Karpas-422 (cell line): ENCODE data around the gene HAVCR1. TPM values are rescaled to one million over a fixed set of nuclear protein-coding genes. Genes with fewer than 3 reads are reported as not detected.
"Not testable (repeated sequence)": the region's sequence is repeated elsewhere in the genome, so short reads cannot be mapped to it uniquely, and the experiment has no call there.

Source experiments
- DNase-seq: peaks from one replicate; pipeline ENCODE4 v3.0.0-alpha.2; 2015
- H2AFZ ChIP-seq: fragments of 200-600 bp; sonication (generic); 2 replicates; pipeline ENCODE4 v1.6.1; 2014; ENCODE audit warnings: antibody characterized with exemption, low read length, mixed read lengths
- H3K27ac ChIP-seq: fragments of 200-600 bp; sonication (generic); 2 replicates; pipeline ENCODE4 v1.5.1; 2014; ENCODE audit warnings: mild to moderate bottlenecking, low read length, moderate library complexity
- H3K27me3 ChIP-seq: fragments of 200-600 bp; sonication (generic); 2 replicates; pipeline ENCODE4 v1.6.1; 2014; ENCODE audit warnings: low read length, mixed read lengths
- H3K36me3 ChIP-seq: fragments of 200-600 bp; sonication (generic); 2 replicates; pipeline ENCODE4 v1.6.1; 2014; ENCODE audit warnings: low read length, mixed read lengths; ENCODE audit not compliant: insufficient read depth
- H3K4me1 ChIP-seq: fragments of 200-600 bp; sonication (generic); 2 replicates; pipeline ENCODE4 v1.6.1; 2014; ENCODE audit warnings: mild to moderate bottlenecking, low read length, mixed read lengths
- H3K4me2 ChIP-seq: fragments of 200-600 bp; sonication (generic); 2 replicates; pipeline ENCODE4 v1.6.1; 2014; ENCODE audit warnings: low read length, low read depth, mild to moderate bottlenecking; ENCODE audit not compliant: poor library complexity, severe bottlenecking
- H3K4me3 ChIP-seq: fragments of 200-600 bp; sonication (generic); 2 replicates; pipeline ENCODE4 v1.5.1; 2014; ENCODE audit warnings: mild to moderate bottlenecking, antibody characterized with exemption, low read length, mixed read lengths
- H3K79me2 ChIP-seq: fragments of 200-600 bp; sonication (generic); 2 replicates; pipeline ENCODE4 v1.6.1; 2014; ENCODE audit warnings: mild to moderate bottlenecking, low read length, mixed read lengths
- H3K9ac ChIP-seq: fragments of 200-600 bp; sonication (generic); 2 replicates; pipeline ENCODE4 v1.6.0; 2014; ENCODE audit warnings: low read length
- H3K9me2 ChIP-seq: fragments of 200-600 bp; sonication (generic), shearing (Covaris generic); replicated peaks from 2 replicates; pipeline ENCODE4 v1.6.0; 2014; ENCODE audit warnings: mild to moderate bottlenecking, low read length, moderate library complexity; ENCODE audit not compliant: insufficient read depth
- H3K9me3 ChIP-seq: fragments of 300-700, 200-600 bp; sonication (generic); 2 replicates; pipeline ENCODE4 v1.6.1; 2014; ENCODE audit warnings: low read length, mixed read lengths
- H4K20me1 ChIP-seq: fragments of 200-600 bp; sonication (generic); 2 replicates; pipeline ENCODE4 v1.6.1; 2014; ENCODE audit warnings: mild to moderate bottlenecking, antibody characterized with exemption, low read length, low read depth; ENCODE audit not compliant: insufficient read depth
- total RNA-seq: library from RNA; depleted of rRNA; stranded (reverse); fragments of >200 nt; shearing (Covaris generic); gene quantifications from 2 replicates; pipeline ENCODE4 v1.2.3, GENCODE V29; 2014; ENCODE audit warnings: low replicate concordance

HAVCR1 gene
- total RNA-seq, 1 experiment from 2014 or later, result not detected

DNA sequence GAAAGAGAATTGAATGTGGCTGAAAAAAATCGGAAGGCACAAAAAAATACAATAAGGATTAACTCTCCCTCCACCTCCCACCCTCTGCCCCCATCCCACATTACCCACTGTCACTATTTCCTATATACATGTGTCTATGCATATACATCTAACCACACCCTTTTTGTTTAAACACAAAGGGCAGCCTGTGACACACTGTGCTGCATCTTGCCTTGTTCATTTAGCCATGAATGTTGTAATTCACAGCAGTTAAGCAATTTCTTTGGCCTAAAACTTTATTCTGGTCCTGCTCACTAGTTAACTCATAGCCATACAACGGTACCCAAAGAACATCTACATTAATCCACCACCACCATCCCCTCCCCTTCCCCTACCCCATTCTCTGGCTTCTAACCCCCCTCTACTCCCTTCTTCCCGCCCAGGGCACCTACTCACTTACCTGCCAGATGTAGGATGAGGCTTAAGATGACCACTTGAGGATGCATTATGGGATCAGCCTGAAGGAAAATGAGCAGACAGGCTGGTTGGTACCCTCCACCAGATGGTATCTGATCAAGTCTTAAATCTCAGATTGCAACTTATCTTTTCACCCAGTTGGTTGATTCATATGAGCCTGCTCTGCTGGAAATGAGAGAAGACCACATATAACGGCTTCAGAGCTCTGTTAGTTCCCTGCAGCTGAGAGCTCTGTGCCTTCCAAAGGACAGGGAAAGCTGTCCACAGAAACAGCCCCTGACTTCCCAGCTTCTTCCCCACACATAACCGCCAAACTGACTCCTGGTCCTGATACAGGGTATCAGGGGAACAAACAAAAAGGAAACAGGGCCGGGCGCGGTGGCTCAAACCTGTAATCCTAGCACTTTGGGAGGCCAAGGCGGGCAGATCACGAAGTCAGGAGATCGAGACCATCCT, 1.2 kb downstream of the HAVCR1 start:
- Histone ChIP-seq H3K4me1 (no peaks in the 10 kb centered on the region), H4K20me1 (no peaks in the 10 kb centered on the region), H3K4me2 (no peak overlapping the region), H2AFZ (no peak overlapping the region), H3K27me3 (no peaks in the 10 kb centered on the region), H3K79me2 (no peaks in the 10 kb centered on the region), H3K9me3 (no peaks in the 10 kb centered on the region), H3K9me2 (no peaks in the 10 kb centered on the region), H3K9ac (no peak overlapping the region), H3K27ac (no peak overlapping the region), H3K36me3 (no peaks in the 10 kb centered on the region), H3K4me3 (no peak overlapping the region)
- no peak for DNase-seq

DNA sequence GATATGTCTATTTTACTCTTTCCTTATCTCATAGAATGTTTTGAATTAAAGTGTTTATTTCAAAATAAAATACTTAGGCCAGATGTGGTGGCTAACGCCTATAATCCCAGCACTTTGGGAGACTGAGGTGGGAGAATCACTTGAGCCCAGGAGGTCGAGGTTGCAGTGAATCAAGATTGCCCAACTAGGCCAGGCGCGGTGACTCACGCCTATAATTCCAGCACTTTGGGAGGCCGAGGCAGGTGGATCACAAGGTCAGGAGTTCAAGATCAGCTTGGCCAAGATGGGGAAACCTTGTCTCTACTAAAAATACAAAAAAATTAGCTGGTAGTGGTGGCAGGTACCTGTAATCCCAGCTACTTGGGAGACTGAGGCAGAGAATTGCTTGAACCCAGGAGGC, 2.1 kb downstream of the HAVCR1 start:
- H3K27ac ChIP-seq, H2AFZ ChIP-seq, DNase-seq, H3K36me3 ChIP-seq, H3K9me2 ChIP-seq, H3K27me3 ChIP-seq, H3K4me1 ChIP-seq, H3K9ac ChIP-seq, H3K9me3 ChIP-seq, H4K20me1 ChIP-seq, H3K4me3 ChIP-seq, H3K4me2 ChIP-seq, H3K79me2 ChIP-seq: not testable (repeated sequence)

DNA sequence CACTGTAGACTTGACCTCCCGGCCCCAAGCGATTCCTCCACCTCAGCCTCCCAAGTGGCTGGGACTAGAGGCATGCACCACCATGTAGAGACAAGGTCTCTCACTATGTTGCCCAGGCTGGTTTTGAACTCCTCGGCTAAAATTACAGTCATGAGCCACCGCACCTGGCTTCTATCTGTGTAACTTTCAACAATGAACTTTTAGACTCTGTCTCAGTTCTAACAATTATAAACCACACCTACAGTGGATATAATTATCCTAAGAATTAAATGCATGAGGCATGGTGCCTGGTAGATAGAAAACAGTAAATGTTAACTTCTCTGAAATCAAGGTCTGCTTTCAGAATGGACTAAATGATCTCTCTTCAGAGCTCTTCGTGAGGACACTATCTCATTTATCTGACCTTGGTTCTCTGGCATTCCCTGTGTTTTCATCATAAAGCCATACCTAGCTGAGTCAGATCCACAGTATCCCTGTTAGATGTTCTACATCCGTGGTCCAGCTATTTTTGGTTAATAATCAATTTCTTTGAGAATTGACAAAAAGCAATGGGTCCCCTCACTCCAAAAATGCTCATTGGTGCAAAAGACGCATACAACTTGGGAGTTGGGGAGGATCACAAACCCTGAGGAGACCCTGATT, 7.2 kb downstream of the HAVCR1 start:
- DNase-seq, result no peak
- no peaks in the 10 kb centered on the region for H3K4me1 ChIP-seq
- no peak overlapping the region for H3K4me2 ChIP-seq

DNA sequence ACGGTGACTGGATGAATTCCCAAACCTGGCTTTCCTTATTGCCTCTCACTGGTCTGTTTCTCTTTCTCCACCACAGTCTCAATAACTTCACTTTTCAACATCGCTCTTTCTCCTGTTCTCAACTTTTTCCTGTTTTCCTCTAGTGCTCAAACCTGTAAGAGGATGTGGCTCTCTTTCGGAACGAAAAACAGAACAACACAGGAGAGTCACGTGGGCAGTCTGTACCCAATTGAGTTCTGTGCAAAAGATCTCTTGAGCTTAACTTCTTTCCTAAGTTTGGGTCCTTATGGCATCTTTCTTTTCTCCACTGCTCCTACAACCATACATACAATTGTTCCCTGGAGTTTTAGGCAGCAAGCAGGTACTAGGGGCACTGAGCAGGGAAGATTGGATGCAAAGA, 8.9 kb downstream of the HAVCR1 start:
- Histone ChIP-seq H2AFZ (no peak overlapping the region), H3K9me2 (no peaks in the 10 kb centered on the region), H3K27ac (no peak overlapping the region), H3K4me3 (no peak overlapping the region), H3K4me1 (no peaks in the 10 kb centered on the region), H3K9ac (no peak overlapping the region), H3K4me2 (no peak overlapping the region), H3K27me3 (peaks cover 3% of the 10 kb centered on the region; the same call in 1 of the 2 replicates), H3K79me2 (no peaks in the 10 kb centered on the region), H3K9me3 (no peaks in the 10 kb centered on the region), H4K20me1 (no peaks in the 10 kb centered on the region), H3K36me3 (no peaks in the 10 kb centered on the region)
- DNase-seq, result no peak

More for the DNA sequence above, 7.2 kb downstream of the HAVCR1 start:
- H4K20me1 ChIP-seq, result no peaks in the 10 kb centered on the region
- H3K79me2 ChIP-seq, result no peaks in the 10 kb centered on the region
- no peak overlapping the region for H3K9ac ChIP-seq
- no peak overlapping the region for H3K4me3 ChIP-seq
- no peak overlapping the region for H3K27ac ChIP-seq
- H3K36me3 ChIP-seq, result no peaks in the 10 kb centered on the region
- peaks cover 3% of the 10 kb centered on the region; the same call in 1 of the 2 replicates for H3K27me3 ChIP-seq
- H3K9me2 ChIP-seq, result no peaks in the 10 kb centered on the region
- H3K9me3 ChIP-seq, result no peaks in the 10 kb centered on the region
- H2AFZ ChIP-seq, result no peak overlapping the region

DNA sequence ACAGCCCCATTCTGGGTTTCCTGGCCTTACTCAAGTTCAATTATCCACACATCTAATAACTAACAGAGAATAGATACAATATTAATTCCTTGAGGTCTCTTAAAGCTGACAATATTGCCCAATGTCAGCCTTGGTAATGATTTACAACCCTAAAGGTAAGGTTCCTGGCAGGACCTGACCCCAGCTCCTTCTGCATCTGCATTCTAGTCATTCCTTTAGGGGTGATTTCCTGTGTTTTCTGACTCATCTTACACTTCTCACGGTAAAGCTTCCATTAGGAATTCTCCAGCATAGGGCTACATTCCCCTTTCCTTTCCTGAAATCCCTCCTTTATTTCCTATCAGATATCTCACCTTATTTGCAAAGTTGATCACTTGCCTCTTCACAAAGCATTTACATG, 9.3 kb downstream of the HAVCR1 start:
- Histone ChIP-seq H3K4me3 (no peak overlapping the region), H3K27me3 (peaks cover 3% of the 10 kb centered on the region; the same call in 1 of the 2 replicates), H4K20me1 (no peaks in the 10 kb centered on the region), H3K79me2 (no peaks in the 10 kb centered on the region), H3K36me3 (no peaks in the 10 kb centered on the region), H3K9me3 (no peaks in the 10 kb centered on the region), H3K27ac (no peak overlapping the region), H2AFZ (no peak overlapping the region), H3K4me2 (no peak overlapping the region), H3K9ac (no peak overlapping the region), H3K4me1 (no peaks in the 10 kb centered on the region), H3K9me2 (no peaks in the 10 kb centered on the region)
- no peak for DNase-seq

DNA sequence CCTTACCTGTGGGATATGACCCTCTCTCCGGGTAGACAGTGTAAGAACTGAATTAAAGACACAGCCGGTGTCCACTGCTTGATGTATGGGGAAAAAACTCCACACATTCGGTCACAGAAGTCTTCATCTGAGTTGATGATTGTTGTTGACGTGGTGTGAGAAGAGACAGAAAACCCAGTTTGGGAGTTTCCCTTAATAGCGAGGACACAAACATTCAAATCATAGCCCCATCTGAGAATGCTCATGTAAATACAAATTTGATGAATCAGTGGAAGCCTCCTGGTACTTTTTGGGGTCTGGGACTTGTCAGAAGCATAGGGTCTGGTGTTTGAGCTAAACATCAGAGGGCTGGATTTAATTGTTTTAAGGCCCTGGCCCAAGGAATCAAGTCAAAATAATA, 11.0 kb downstream of the HAVCR1 start:
- no peaks in the 10 kb centered on the region for H3K9me3 ChIP-seq
- no peak overlapping the region for H3K27ac ChIP-seq
- H3K79me2 ChIP-seq, result no peaks in the 10 kb centered on the region
- no peaks in the 10 kb centered on the region for H3K4me1 ChIP-seq
- no peak for DNase-seq
- H3K4me2 ChIP-seq, result no peak overlapping the region
- H3K9me2 ChIP-seq, result no peaks in the 10 kb centered on the region
- H3K4me3 ChIP-seq, result no peak overlapping the region
- no peaks in the 10 kb centered on the region for H3K36me3 ChIP-seq
- no peak overlapping the region for H2AFZ ChIP-seq
- peaks cover 3% of the 10 kb centered on the region; the same call in 1 of the 2 replicates for H3K27me3 ChIP-seq
- H4K20me1 ChIP-seq, result no peaks in the 10 kb centered on the region
- H3K9ac ChIP-seq, result no peak overlapping the region

DNA sequence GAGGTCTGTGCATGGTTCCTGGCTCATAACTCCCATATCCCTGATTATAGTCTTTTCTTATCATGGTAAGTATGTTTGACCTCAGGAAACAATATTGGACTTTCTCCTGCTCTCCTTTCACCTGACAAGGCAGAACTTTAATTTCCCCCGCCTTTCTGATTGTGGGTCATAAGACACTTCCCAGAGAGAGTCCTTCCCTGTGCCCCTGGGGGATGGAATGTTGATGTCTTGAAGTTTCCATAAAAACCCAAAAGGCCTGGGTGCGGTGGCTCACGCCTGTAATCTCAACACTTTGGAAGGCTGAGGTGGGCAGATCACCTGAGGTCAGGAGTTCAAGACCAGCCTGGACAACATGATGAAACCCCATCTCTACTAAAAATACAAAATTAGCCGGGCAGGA, 11.9 kb downstream of the HAVCR1 start:
- H3K4me2 ChIP-seq, H3K9me3 ChIP-seq, H3K36me3 ChIP-seq, H3K27me3 ChIP-seq, H3K9ac ChIP-seq, H3K4me1 ChIP-seq, H4K20me1 ChIP-seq, H3K27ac ChIP-seq, H3K9me2 ChIP-seq, H3K79me2 ChIP-seq, DNase-seq, H2AFZ ChIP-seq, H3K4me3 ChIP-seq: not testable (repeated sequence)

DNA sequence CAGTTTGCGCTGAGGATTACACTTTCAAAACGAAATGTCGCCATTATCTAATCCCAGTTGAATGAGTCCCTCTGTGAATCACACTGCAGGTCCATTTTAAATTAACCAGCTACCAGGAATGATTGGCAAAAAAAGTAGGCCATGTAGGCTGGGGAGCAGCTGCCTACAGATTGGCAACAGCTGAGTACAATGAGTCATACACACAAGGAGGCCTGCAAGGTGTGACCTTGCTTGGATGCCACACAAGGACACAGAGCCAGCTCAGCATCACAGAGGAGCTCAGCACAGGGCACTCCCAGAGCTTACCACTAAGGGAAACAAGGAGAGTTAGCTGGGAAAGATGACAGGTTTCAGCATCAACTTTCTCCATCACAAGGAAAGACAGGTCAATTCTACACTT, 12.9 kb downstream of the HAVCR1 start:
- no peak for DNase-seq
- Histone ChIP-seq H3K27ac (no peak overlapping the region), H3K27me3 (peaks cover 3% of the 10 kb centered on the region; the same call in 1 of the 2 replicates), H3K4me2 (no peak overlapping the region), H3K4me3 (no peak overlapping the region), H3K9me2 (no peaks in the 10 kb centered on the region), H3K9me3 (no peaks in the 10 kb centered on the region), H3K79me2 (no peaks in the 10 kb centered on the region), H3K4me1 (no peaks in the 10 kb centered on the region), H3K9ac (no peak overlapping the region), H2AFZ (no peak overlapping the region), H3K36me3 (no peaks in the 10 kb centered on the region), H4K20me1 (no peaks in the 10 kb centered on the region)
